NCI-H226 (cell line): ENCODE results near the gene MORN5.

ENCODE experiments used
- DNase-seq: peaks from one replicate; pipeline ENCODE4 v3.0.0-alpha.2; 2015

MORN5 gene

GRCh38 chr9:122239722-122240121 is 80.0 kb downstream of the MORN5 start:
- no peak for DNase-seq

- no peak for DNase-seq
Observed at GRCh38 chr9:122244349-122244748, 84.6 kb downstream of the MORN5 start.

- DNase-seq, result no peak
Observed at GRCh38 chr9:122246666-122247065, 87.0 kb downstream of the MORN5 start.

- DNase-seq, result no peak
Observed at GRCh38 chr9:122248448-122248865, 88.7 kb downstream of the MORN5 start.
